Mesenchymal stem cell (in vitro differentiated cells and primary cell): ENCODE results near the gene CCR1.

Experiments used
- DNase-seq: peaks from one replicate; pipeline ENCODE4 v3.0.0-alpha.2; 2013
- H2AFZ ChIP-seq: one replicate; pipeline ENCODE4 v1.6.1; 2013; ENCODE audit warnings: low read depth, mild to moderate bottlenecking, control low read depth, inconsistent platforms, low read length, moderate library complexity
- H2AK5ac ChIP-seq: 2 replicates; pipeline ENCODE4 v1.6.1; 2013; ENCODE audit warnings: low read length, moderate library complexity, mild to moderate bottlenecking, inconsistent platforms; ENCODE audit not compliant: severe bottlenecking
- H2BK120ac ChIP-seq: one replicate; pipeline ENCODE4 v1.6.1; 2013; ENCODE audit warnings: low read depth, mild to moderate bottlenecking, inconsistent platforms, low read length, moderate library complexity
- H2BK12ac ChIP-seq, 2 experiments: one replicate each; pipeline ENCODE4 v1.6.1; 2013; ENCODE audit warnings: inconsistent platforms in 2 of 2, low read length in 2 of 2, mild to moderate bottlenecking in 2 of 2, moderate library complexity in 2 of 2, control low read depth in 1 of 2
- H2BK15ac ChIP-seq: one replicate; pipeline ENCODE4 v1.6.1; 2013; ENCODE audit warnings: mild to moderate bottlenecking, low read depth, inconsistent platforms; ENCODE audit not compliant: poor library complexity, severe bottlenecking
- H2BK5ac ChIP-seq: 2 replicates; pipeline ENCODE4 v1.6.1; 2013; ENCODE audit warnings: low read depth, mild to moderate bottlenecking, low read length, control low read depth, inconsistent platforms; ENCODE audit not compliant: poor library complexity, severe bottlenecking
- H3K14ac ChIP-seq, 2 experiments: one replicate each; pipeline ENCODE4 v1.6.1; 2013; ENCODE audit warnings: inconsistent platforms in 2 of 2, low read length in 2 of 2, control low read depth in 1 of 2, mild to moderate bottlenecking in 1 of 2, moderate library complexity in 1 of 2
- H3K18ac ChIP-seq, 2 experiments: one replicate each; pipeline ENCODE4 v1.6.1; 2013; ENCODE audit warnings: inconsistent platforms in 2 of 2, low read length in 2 of 2, control low read depth in 1 of 2, low read depth in 1 of 2, mild to moderate bottlenecking in 1 of 2
- H3K23ac ChIP-seq, 2 experiments: one replicate each; pipeline ENCODE4 v1.6.1; 2013; ENCODE audit warnings: inconsistent platforms in 2 of 2, low read length in 2 of 2, mild to moderate bottlenecking in 2 of 2, moderate library complexity in 2 of 2, control low read depth in 1 of 2
- H3K27ac ChIP-seq: 2 replicates; pipeline ENCODE4 v1.5.1; 2013; ENCODE audit warnings: mild to moderate bottlenecking, moderate library complexity, low read length, control low read depth, inconsistent platforms; ENCODE audit not compliant: poor library complexity, severe bottlenecking
- H3K27me3 ChIP-seq, 2 experiments: 2 replicates each; pipeline versions ENCODE4 v1.6.1 to v1.7.0; 2013; ENCODE audit warnings: low read length in 2 of 2, mild to moderate bottlenecking in 2 of 2, moderate library complexity in 2 of 2, control low read depth in 1 of 2, inconsistent platforms in 1 of 2; ENCODE audit not compliant: control insufficient read depth in 1 of 2, insufficient read depth in 1 of 2
- H3K36me3 ChIP-seq, 2 experiments: 2 replicates each; pipeline versions ENCODE4 v1.6.1 to v1.7.0; 2013; ENCODE audit warnings: low read length in 2 of 2, control low read depth in 1 of 2, inconsistent platforms in 1 of 2, low read depth in 1 of 2, mild to moderate bottlenecking in 1 of 2; ENCODE audit not compliant: insufficient read depth in 2 of 2, control insufficient read depth in 1 of 2
- H3K4ac ChIP-seq, 2 experiments: one replicate each; pipeline ENCODE4 v1.6.1; 2013; ENCODE audit warnings: inconsistent platforms in 2 of 2, low read length in 2 of 2, mild to moderate bottlenecking in 2 of 2, moderate library complexity in 2 of 2, control low read depth in 1 of 2, low read depth in 1 of 2
- H3K4me1 ChIP-seq: 2 replicates; pipeline ENCODE4 v1.6.1; 2013; ENCODE audit warnings: low read depth, low read length, control low read depth; ENCODE audit not compliant: control insufficient read depth, insufficient read depth
- H3K4me2 ChIP-seq: 2 replicates; pipeline ENCODE4 v1.6.1; 2013; ENCODE audit warnings: low read length, mild to moderate bottlenecking, inconsistent platforms; ENCODE audit not compliant: poor library complexity, severe bottlenecking
- H3K4me3 ChIP-seq, 2 experiments: 2 replicates each; pipeline versions ENCODE4 v1.5.1 to v1.7.0; 2013; ENCODE audit warnings: low read length in 2 of 2, mild to moderate bottlenecking in 2 of 2, control low read depth in 1 of 2, low read depth in 1 of 2; ENCODE audit not compliant: insufficient read depth in 1 of 2
- H3K79me1 ChIP-seq: replicated peaks from 2 replicates; pipeline ENCODE4 v1.6.1; 2013; ENCODE audit warnings: mild to moderate bottlenecking, control low read depth, low read length, inconsistent platforms; ENCODE audit not compliant: poor library complexity, severe bottlenecking
- H3K9ac ChIP-seq: 2 replicates; pipeline ENCODE4 v1.7.0; 2013; ENCODE audit warnings: mild to moderate bottlenecking, low read length, moderate library complexity
- H3K9me3 ChIP-seq: 2 replicates; pipeline ENCODE4 v1.7.0; 2013; ENCODE audit warnings: mild to moderate bottlenecking, low read length; ENCODE audit not compliant: control insufficient read depth
- H4K8ac ChIP-seq: one replicate; pipeline ENCODE4 v1.6.1; 2013; ENCODE audit warnings: inconsistent platforms, mild to moderate bottlenecking, low read length, moderate library complexity
- H4K91ac ChIP-seq: one replicate; pipeline ENCODE4 v1.6.1; 2013; ENCODE audit warnings: mild to moderate bottlenecking, low read length, inconsistent platforms
- WGBS: methylation state at CpG from one replicate; pipeline ENCODE4 v1.1.7; 2013; ENCODE audit warnings: mixed read lengths; 5-methylcytosine and 5-hydroxymethylcytosine counted together

The CCR1 gene

DNA sequence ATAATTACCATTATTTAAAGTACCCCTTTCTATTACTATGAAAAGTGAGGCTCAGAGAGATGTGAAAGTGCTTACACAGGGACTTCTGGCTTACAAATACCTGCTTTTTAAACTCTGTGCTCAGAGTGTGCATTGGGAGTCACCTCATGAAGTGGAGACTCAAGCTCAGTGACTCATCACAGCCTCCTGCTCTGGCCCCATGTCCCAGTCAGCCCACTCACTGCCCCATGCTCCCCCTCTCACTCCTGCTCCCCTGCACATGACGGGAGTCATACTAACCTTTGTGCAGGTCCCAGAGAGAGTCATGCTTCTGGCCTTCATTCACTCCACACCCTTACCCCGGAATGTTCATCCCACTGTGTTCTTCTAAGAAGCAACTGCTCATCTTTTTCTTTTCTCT, 20.2 kb downstream of the CCR1 start:
- 66% methylated on average over 2 of the region's 2 CpGs for WGBS

DNA sequence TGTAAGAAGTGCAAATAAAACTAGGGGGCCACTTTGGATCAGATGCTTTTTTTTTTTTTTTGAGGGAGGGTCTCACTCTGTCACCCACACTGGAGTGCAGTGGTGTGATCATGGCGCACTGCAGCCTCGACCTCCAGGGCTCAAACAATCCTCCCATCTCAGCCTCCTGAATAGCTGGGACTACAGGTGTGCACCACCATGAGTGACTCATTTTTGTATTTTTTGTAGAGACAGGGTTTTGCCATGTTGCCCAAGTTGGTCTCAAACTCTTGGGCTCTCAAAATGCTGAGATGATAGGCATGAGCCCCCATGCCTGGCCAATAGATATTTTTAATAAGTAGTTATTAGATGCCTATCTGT, 20.8 kb downstream of the CCR1 start:
- Histone ChIP-seq H2AFZ (no peak overlapping the region), H3K9ac (peak overlapping the region; percentile 40), H3K36me3 (no peaks in the 10 kb centered on the region), H2AK5ac (no peak overlapping the region), H3K4me3 (no peak overlapping the region), H3K27ac (no peak overlapping the region), H4K91ac (no peak overlapping the region), H4K8ac (no peak overlapping the region), H3K4me2 (no peak overlapping the region), H3K14ac (no peak overlapping the region), H2BK120ac (no peak overlapping the region), H3K18ac (no peak overlapping the region), H3K4ac (no peak overlapping the region), H2BK12ac (no peak overlapping the region), H3K27me3 (no peaks in the 10 kb centered on the region), H3K9me3 (peaks cover 6% of the 10 kb centered on the region), H2BK5ac (no peak overlapping the region), H3K4me1 (peaks cover 4% of the 10 kb centered on the region), H2BK15ac (no peak overlapping the region), H3K23ac (no peak overlapping the region), H3K79me1 (no peaks in the 10 kb centered on the region)
- DNase-seq: no peak
- WGBS: no CpG with 5 or more reads among the region's 2 CpGs

More for the DNA sequence above, 20.2 kb downstream of the CCR1 start:
- peak; percentile 55 for DNase-seq
- H4K8ac ChIP-seq: no peak overlapping the region
- no peak overlapping the region for H3K4ac ChIP-seq
- no peak overlapping the region for H2BK15ac ChIP-seq
- no peak overlapping the region for H3K27ac ChIP-seq
- no peak overlapping the region for H2BK120ac ChIP-seq
- no peak overlapping the region for H3K14ac ChIP-seq
- no peak overlapping the region for H4K91ac ChIP-seq
- no peak overlapping the region for H3K4me3 ChIP-seq
- H3K18ac ChIP-seq: no peak overlapping the region
- peaks cover 4% of the 10 kb centered on the region for H3K4me1 ChIP-seq
- H2AFZ ChIP-seq: no peak overlapping the region
- H3K79me1 ChIP-seq: no peaks in the 10 kb centered on the region
- H3K27me3 ChIP-seq: no peaks in the 10 kb centered on the region
- no peak overlapping the region for H2BK12ac ChIP-seq
- no peak overlapping the region for H3K4me2 ChIP-seq
- peak overlapping the region; percentile 63 for H3K9ac ChIP-seq
- H3K9me3 ChIP-seq: peaks cover 6% of the 10 kb centered on the region
- no peak overlapping the region for H2AK5ac ChIP-seq
- no peaks in the 10 kb centered on the region for H3K36me3 ChIP-seq
- no peak overlapping the region for H2BK5ac ChIP-seq
- no peak overlapping the region for H3K23ac ChIP-seq

DNA sequence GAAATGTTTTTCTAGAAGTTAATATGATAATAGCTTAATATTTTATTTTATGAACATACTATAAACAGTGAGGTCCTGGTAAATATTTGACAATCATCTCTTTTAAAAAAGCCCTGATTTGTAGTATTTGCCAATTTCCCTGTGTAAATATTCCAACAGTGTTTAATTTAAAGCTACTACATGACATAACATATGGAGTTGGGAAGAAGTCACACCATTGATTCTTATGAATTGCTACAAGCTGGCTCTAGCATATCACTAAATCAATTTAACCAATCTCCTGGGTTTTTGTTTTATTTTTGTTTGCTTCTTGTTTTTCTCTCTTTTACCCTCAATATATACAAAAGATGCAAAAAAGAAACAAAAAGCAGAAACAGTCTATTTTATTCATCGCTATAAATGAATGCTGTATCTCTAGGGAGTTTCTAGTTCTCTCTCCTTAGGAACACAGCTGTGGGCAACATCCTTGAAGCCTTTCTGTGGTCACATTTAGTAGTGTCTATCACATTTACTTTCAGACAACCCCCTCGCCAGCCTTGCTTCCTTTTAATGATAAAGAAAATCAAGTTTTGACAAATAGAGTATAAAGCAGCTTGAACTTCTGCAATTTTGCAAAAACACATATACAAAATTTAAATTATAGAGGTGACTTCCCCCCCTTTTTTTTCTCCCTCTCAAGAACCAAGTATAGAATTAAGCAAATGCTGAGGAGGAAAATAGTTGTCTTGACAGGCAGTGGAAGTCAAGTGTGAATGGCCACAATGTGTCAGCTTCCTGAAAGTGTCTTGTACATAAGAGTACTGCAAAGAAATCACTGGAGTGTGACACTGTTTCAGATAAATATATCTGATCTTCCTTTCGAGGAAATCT, 21.4 kb downstream of the CCR1 start:
- no peak overlapping the region for H3K23ac ChIP-seq
- no peak overlapping the region for H2BK15ac ChIP-seq
- no peak overlapping the region for H2BK12ac ChIP-seq
- H3K9me3 ChIP-seq: peaks cover 6% of the 10 kb centered on the region
- no peak overlapping the region for H4K91ac ChIP-seq
- no peaks in the 10 kb centered on the region for H3K36me3 ChIP-seq
- H3K4ac ChIP-seq: no peak overlapping the region
- peak overlapping the region; percentile 7 for H3K9ac ChIP-seq
- H2AK5ac ChIP-seq: no peak overlapping the region
- no peak overlapping the region for H2BK120ac ChIP-seq
- peaks cover 4% of the 10 kb centered on the region for H3K4me1 ChIP-seq
- H3K4me3 ChIP-seq: no peak overlapping the region
- no peak for DNase-seq
- H2AFZ ChIP-seq: no peak overlapping the region
- no peak overlapping the region for H4K8ac ChIP-seq
- WGBS: 91% methylated on average over 2 of the region's 3 CpGs
- no peak overlapping the region for H3K14ac ChIP-seq
- no peak overlapping the region for H2BK5ac ChIP-seq
- no peak overlapping the region for H3K27ac ChIP-seq
- no peak overlapping the region for H3K4me2 ChIP-seq
- no peak overlapping the region for H3K18ac ChIP-seq
- H3K27me3 ChIP-seq: no peaks in the 10 kb centered on the region
- H3K79me1 ChIP-seq: no peaks in the 10 kb centered on the region

DNA sequence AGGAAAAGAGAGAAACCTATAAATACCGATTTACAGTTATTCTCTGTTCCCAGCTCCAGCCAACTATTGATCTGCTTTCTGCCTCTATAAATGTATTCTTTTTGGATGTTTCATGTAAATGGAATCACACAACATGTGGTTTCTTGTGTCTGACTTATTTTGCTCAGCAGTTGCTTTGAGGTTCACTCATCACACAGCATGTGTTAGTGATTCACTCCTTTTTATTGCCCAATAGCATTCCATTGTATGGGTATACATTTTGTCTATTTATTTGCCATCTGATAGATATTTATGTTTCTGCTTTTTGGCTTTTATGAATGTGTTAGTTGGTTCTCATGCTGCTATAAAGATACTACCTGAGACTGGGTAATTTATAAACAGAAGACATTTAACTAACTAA, 23.6 kb downstream of the CCR1 start:
- H4K8ac ChIP-seq: no peak overlapping the region
- H2BK5ac ChIP-seq: no peak overlapping the region
- WGBS: no CpG with 5 or more reads among the region's 1 CpG
- H3K79me1 ChIP-seq: no peaks in the 10 kb centered on the region
- H2BK15ac ChIP-seq: no peak overlapping the region
- no peak overlapping the region for H2AFZ ChIP-seq
- peaks cover 4% of the 10 kb centered on the region for H3K4me1 ChIP-seq
- no peak overlapping the region for H4K91ac ChIP-seq
- no peak overlapping the region for H3K4me3 ChIP-seq
- no peak overlapping the region for H3K4ac ChIP-seq
- peak overlapping the region; percentile 56 for H3K9ac ChIP-seq
- no peak overlapping the region for H3K4me2 ChIP-seq
- no peak overlapping the region for H2BK12ac ChIP-seq
- H3K23ac ChIP-seq: no peak overlapping the region
- H3K18ac ChIP-seq: no peak overlapping the region
- H3K36me3 ChIP-seq: no peaks in the 10 kb centered on the region
- peaks cover 6% of the 10 kb centered on the region for H3K9me3 ChIP-seq
- DNase-seq: peak; percentile 74
- no peak overlapping the region for H2BK120ac ChIP-seq
- H3K27me3 ChIP-seq: no peaks in the 10 kb centered on the region
- H2AK5ac ChIP-seq: no peak overlapping the region
- H3K27ac ChIP-seq: no peak overlapping the region
- H3K14ac ChIP-seq: no peak overlapping the region
